HepG2 (cell line): Measurements from ENCODE around the gene DMRT1. TPM values are rescaled to one million over a fixed set of nuclear protein-coding genes. Genes with fewer than 3 reads are reported as not detected.

Experiments used
- ATF2 ChIP-seq: sonication (generic); formaldehyde crosslinking; IDR thresholded peaks from 2 replicates; pipeline ENCODE4 v1.4.0; 2020; ENCODE audit warnings: missing genetic modification reagents
- CEBPB ChIP-seq: IDR thresholded peaks from 2 replicates; pipeline ENCODE4 v1.6.1; 2011; ENCODE audit warnings: low read depth, low read length, improper control_type of control experiment, borderline replicate concordance
- CREB1 ChIP-seq, 2 experiments: fragments of 450-650 bp in 1 of 2; IDR thresholded peaks; 2 replicates each; pipeline ENCODE4 v1.6.1; 2016 to 2017; ENCODE audit warnings: control low read depth in 1 of 2, mild to moderate bottlenecking in 1 of 2, missing compliant biosample characterization in 1 of 2, missing genetic modification characterization in 1 of 2
- HOXA3 ChIP-seq: sonication (generic); formaldehyde crosslinking; IDR thresholded peaks from 2 replicates; pipeline ENCODE4 v1.5.0; 2020; ENCODE audit warnings: missing genetic modification reagents
- ISL2 ChIP-seq: sonication (generic); formaldehyde crosslinking; IDR thresholded peaks from 2 replicates; pipeline ENCODE4 v1.5.0; 2020; ENCODE audit warnings: missing genetic modification reagents
- NR2F2 ChIP-seq: IDR thresholded peaks from 2 replicates; pipeline ENCODE4 v1.6.1; 2012; ENCODE audit warnings: low read depth, inconsistent platforms, borderline replicate concordance
- SOX5 ChIP-seq: IDR thresholded peaks from 2 replicates; pipeline ENCODE4 v1.6.1; 2016; ENCODE audit warnings: borderline replicate concordance
- ZNF12 ChIP-seq: sonication (generic); formaldehyde crosslinking; IDR thresholded peaks from 2 replicates; pipeline ENCODE4 v1.5.0; 2020; ENCODE audit warnings: missing genetic modification reagents
- ZNF619 ChIP-seq: sonication (generic); formaldehyde crosslinking; IDR thresholded peaks from 2 replicates; pipeline ENCODE4 v1.4.0; 2020; ENCODE audit warnings: mild to moderate bottlenecking, missing genetic modification reagents
- ZNF644 ChIP-seq: IDR thresholded peaks from 2 replicates; pipeline ENCODE4 v1.6.1; 2016; ENCODE audit warnings: low read depth
- polyA plus RNA-seq, 8 experiments: library from polyadenylated mRNA; depleted of rRNA in 3 of 8; stranded (reverse) in 7 of 8; unstranded in 1 of 8; fragments of >200 nt; fragmentation: Illumina TruSeq in 4 of 8; extraction: Trizol in 4 of 8; gene quantifications; 2 replicates each; pipeline versions ENCODE4 v1.2.1 to v1.2.3, GENCODE V29; 2011 to 2016; ENCODE audit warnings: low read depth in 4 of 8, missing spikeins in 1 of 8, mixed read lengths in 1 of 8; ENCODE audit not compliant: insufficient read depth in 1 of 8
- total RNA-seq, 5 experiments: library from RNA; depleted of rRNA; stranded (reverse); fragments of >200 nt; fragmentation: Illumina TruSeq; extraction: Trizol; gene quantifications; 2 replicates each; pipeline ENCODE4 v1.2.3, GENCODE V29; 2016; ENCODE audit warnings: low read depth in 1 of 5
- TF ChIP-seq, protein P1 (sequence below): IDR thresholded peaks from 2 replicates; pipeline ENCODE4 v1.6.1; 2016; ENCODE audit warnings: mild to moderate bottlenecking

The DMRT1 gene
- total and polyA plus RNA-seq, 2 of the 13 experiments (the other 11 are each of a cell fraction or from before 2014, with no cell fraction given): not detected

GRCh38 chr9:792331-793260, 48.9 kb upstream of the DMRT1 start (continued):
- TF ChIP-seq CREB1 (IDR thresholded peaks at IDR 0.05) (no peak), CREB1 (CRISPR knock-in tag; IDR thresholded peaks at IDR 0.05) (peak; percentile 37; the same call in 1 of the 2 replicates), ZNF644 (CRISPR knock-in tag) (0 out of 2 replicates have a peak, but pooled peaks have one; percentile 11), CEBPB (peak; percentile 99), ISL2 (CRISPR knock-in tag) (peak; percentile 62), NR2F2 (peak; percentile 22; the same call in 1 of the 2 replicates), ATF2 (CRISPR knock-in tag) (peak; percentile 16; the same call in 1 of the 2 replicates), HOXA3 (CRISPR knock-in tag) (peak; percentile 27; the same call in 1 of the 2 replicates), ZNF619 (CRISPR knock-in tag) (no peak), SOX5 (CRISPR knock-in tag) (peak; percentile 29; the same call in 1 of the 2 replicates), ZNF12 (CRISPR knock-in tag) (peak; percentile 47; the same call in 1 of the 2 replicates)
- TF ChIP-seq, protein P1, sequence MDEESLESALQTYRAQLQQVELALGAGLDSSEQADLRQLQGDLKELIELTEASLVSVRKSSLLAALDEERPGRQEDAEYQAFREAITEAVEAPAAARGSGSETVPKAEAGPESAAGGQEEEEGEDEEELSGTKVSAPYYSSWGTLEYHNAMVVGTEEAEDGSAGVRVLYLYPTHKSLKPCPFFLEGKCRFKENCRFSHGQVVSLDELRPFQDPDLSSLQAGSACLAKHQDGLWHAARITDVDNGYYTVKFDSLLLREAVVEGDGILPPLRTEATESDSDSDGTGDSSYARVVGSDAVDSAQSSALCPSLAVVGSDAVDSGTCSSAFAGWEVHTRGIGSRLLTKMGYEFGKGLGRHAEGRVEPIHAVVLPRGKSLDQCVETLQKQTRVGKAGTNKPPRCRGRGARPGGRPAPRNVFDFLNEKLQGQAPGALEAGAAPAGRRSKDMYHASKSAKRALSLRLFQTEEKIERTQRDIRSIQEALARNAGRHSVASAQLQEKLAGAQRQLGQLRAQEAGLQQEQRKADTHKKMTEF (CRISPR knock-in tag): 0 out of 2 replicates have a peak, but pooled peaks have one; percentile 36
